ENCODE data around the gene DRAM2. TPM values are rescaled to one million over a fixed set of nuclear protein-coding genes. Genes with fewer than 3 reads are reported as not detected.

The DRAM2 gene
- polyA plus RNA-seq: 10 to 100 TPM; 37.0 to 91.9 (median 40.2) TPM
- long read RNA-seq, donor 1: 0 reads
- long read RNA-seq, donor 2: 0 reads
- long read RNA-seq, donor 3, partial matches to known transcripts: 0 of 3 reads
- long read RNA-seq, donor 3, other reads (novel, unspliced or antisense): 0 of 3 reads
- long read RNA-seq, donor 4: 0 reads
- long read RNA-seq, donor 5, partial matches to known transcripts: 0 of 1 reads
- long read RNA-seq, donor 5, other reads (novel, unspliced or antisense): 0 of 1 reads
- long read RNA-seq, donor 6, partial matches to known transcripts: 0 of 17 reads
- long read RNA-seq, donor 6, other reads (novel, unspliced or antisense): 13 of 17 reads
- long read RNA-seq, donor 7: 0 reads
- long read RNA-seq, donor 8, partial matches to known transcripts: 0 of 1 reads
- long read RNA-seq, donor 8, other reads (novel, unspliced or antisense): 0 of 1 reads
- long read RNA-seq, donor 9, partial matches to known transcripts: 0 of 1 reads
- long read RNA-seq, donor 9, other reads (novel, unspliced or antisense): 0 of 1 reads
- long read RNA-seq, donor 10, transcript DRAM2-208 (9 exons, 1,872 nt): major isoform, 9 of 16 reads
- long read RNA-seq, donor 10, partial matches to known transcripts: 0 of 16 reads
- long read RNA-seq, donor 10, other reads (novel, unspliced or antisense): 5 of 16 reads

GRCh38 chr1:111139956-111140679 lies at the start of gene DRAM2, which contains the start of gene CEPT1:
Gene DRAM2 (minus strand): TSS chr1:111140093. CDS start chr1:111131554, 8,539 bp downstream.
Gene CEPT1 (plus strand): TSS chr1:111140223. CDS start chr1:111147715, 7,492 bp downstream.
- Histone ChIP-seq H3K36me3 (ENCODE audit: control insufficient read depth in 3 of 3, insufficient read depth in 2 of 3, low read depth in 1 of 3, low read length in 3 of 3) (peaks cover 0 to 9% (median 2%) of the 10 kb centered on the region in 3 donors), H3K4me1 (ENCODE audit: control insufficient read depth in 3 of 3, insufficient read depth in 2 of 3, low read depth in 1 of 3, low read length in 2 of 3) (peaks cover 3 to 9% (median 4%) of the 10 kb centered on the region in 3 donors), H3K9me3 (ENCODE audit: control insufficient read depth in 2 of 2, insufficient read depth in 1 of 2, low read depth in 1 of 2, low read length in 1 of 2) (no peaks in the 10 kb centered on the region), H3K4me3 (ENCODE audit: low read depth in 1 of 3, low read length in 3 of 3) (peak within 1 kb of the TSS; percentile 87 to 98 (median 94)), H3K27me3 (ENCODE audit: control insufficient read depth in 3 of 3, insufficient read depth in 3 of 3, low read length in 3 of 3) (no peaks in the 10 kb centered on the region), H3K27ac (ENCODE audit: low read depth in 1 of 3, low read length in 2 of 3) (peak within 1 kb of the TSS; percentile 92 to 99 (median 98))
- 0% methylated on average over 48 to 68 of the region's 68 CpGs for WGBS, 3 donors
- peak; percentile 96 to 99 for DNase-seq
- no peak for FAIRE-seq

GRCh38 chr1:111184663-111185062 lies 44.8 kb upstream of the DRAM2 start:
- peaks cover 0 to 29% (median 17%) of the 10 kb centered on the region in 3 donors for H3K36me3 ChIP-seq (ENCODE audit: control insufficient read depth in 3 of 3, insufficient read depth in 2 of 3, low read depth in 1 of 3, low read length in 3 of 3)
- DNase-seq (no peak), FAIRE-seq (no peak)
- no peaks in the 10 kb centered on the region for H3K4me1 ChIP-seq (ENCODE audit: control insufficient read depth in 3 of 3, insufficient read depth in 2 of 3, low read depth in 1 of 3, low read length in 2 of 3)
- H3K9me3 ChIP-seq (ENCODE audit: control insufficient read depth in 2 of 2, insufficient read depth in 1 of 2, low read depth in 1 of 2, low read length in 1 of 2): no peaks in the 10 kb centered on the region
- no peak overlapping the region for H3K27ac ChIP-seq (ENCODE audit: low read depth in 1 of 3, low read length in 2 of 3)
- no peaks in the 10 kb centered on the region for H3K27me3 ChIP-seq (ENCODE audit: control insufficient read depth in 3 of 3, insufficient read depth in 3 of 3, low read length in 3 of 3)
- no peak overlapping the region for H3K4me3 ChIP-seq (ENCODE audit: low read depth in 1 of 3, low read length in 3 of 3)

- WGBS, 3 donors: 88 to 92% (median 88%) methylated on average over 6 of the region's 6 CpGs
These were observed 43.6 kb upstream of the DRAM2 start for GRCh38 chr1:111183308-111184069.

GRCh38 chr1:111182052-111182451 lies 42.2 kb upstream of the DRAM2 start:
- Histone ChIP-seq H3K9me3 (ENCODE audit: control insufficient read depth in 2 of 2, insufficient read depth in 1 of 2, low read depth in 1 of 2, low read length in 1 of 2) (no peaks in the 10 kb centered on the region), H3K27me3 (ENCODE audit: control insufficient read depth in 3 of 3, insufficient read depth in 3 of 3, low read length in 3 of 3) (no peaks in the 10 kb centered on the region), H3K4me1 (ENCODE audit: control insufficient read depth in 3 of 3, insufficient read depth in 2 of 3, low read depth in 1 of 3, low read length in 2 of 3) (no peaks in the 10 kb centered on the region), H3K36me3 (ENCODE audit: control insufficient read depth in 3 of 3, insufficient read depth in 2 of 3, low read depth in 1 of 3, low read length in 3 of 3) (peaks cover 0 to 14% (median 7%) of the 10 kb centered on the region in 3 donors), H3K4me3 (ENCODE audit: low read depth in 1 of 3, low read length in 3 of 3) (no peak overlapping the region), H3K27ac (ENCODE audit: low read depth in 1 of 3, low read length in 2 of 3) (no peak overlapping the region)
- FAIRE-seq (no peak), DNase-seq (peak in 1 of 2 donors; percentile 45)
- 52 to 81% (median 80%) methylated on average over 2 of the region's 2 CpGs for WGBS, 3 donors

More at GRCh38 chr1:111183308-111184069, 43.6 kb upstream of the DRAM2 start:
- peaks cover 0 to 24% (median 15%) of the 10 kb centered on the region in 3 donors for H3K36me3 ChIP-seq (ENCODE audit: control insufficient read depth in 3 of 3, insufficient read depth in 2 of 3, low read depth in 1 of 3, low read length in 3 of 3)
- no peaks in the 10 kb centered on the region for H3K4me1 ChIP-seq (ENCODE audit: control insufficient read depth in 3 of 3, insufficient read depth in 2 of 3, low read depth in 1 of 3, low read length in 2 of 3)
- no peaks in the 10 kb centered on the region for H3K27me3 ChIP-seq (ENCODE audit: control insufficient read depth in 3 of 3, insufficient read depth in 3 of 3, low read length in 3 of 3)
- FAIRE-seq: no peak
- H3K9me3 ChIP-seq (ENCODE audit: control insufficient read depth in 2 of 2, insufficient read depth in 1 of 2, low read depth in 1 of 2, low read length in 1 of 2): no peaks in the 10 kb centered on the region
- no peak overlapping the region for H3K27ac ChIP-seq (ENCODE audit: low read depth in 1 of 3, low read length in 2 of 3)
- H3K4me3 ChIP-seq (ENCODE audit: low read depth in 1 of 3, low read length in 3 of 3): no peak overlapping the region
- DNase-seq: no peak

GRCh38 chr1:111179968-111180533 lies 40.2 kb upstream of the DRAM2 start:
- Histone ChIP-seq H3K9me3 (ENCODE audit: control insufficient read depth in 2 of 2, insufficient read depth in 1 of 2, low read depth in 1 of 2, low read length in 1 of 2) (no peaks in the 10 kb centered on the region), H3K4me3 (ENCODE audit: low read depth in 1 of 3, low read length in 3 of 3) (no peak overlapping the region), H3K27me3 (ENCODE audit: control insufficient read depth in 3 of 3, insufficient read depth in 3 of 3, low read length in 3 of 3) (no peaks in the 10 kb centered on the region), H3K4me1 (ENCODE audit: control insufficient read depth in 3 of 3, insufficient read depth in 2 of 3, low read depth in 1 of 3, low read length in 2 of 3) (no peaks in the 10 kb centered on the region), H3K27ac (ENCODE audit: low read depth in 1 of 3, low read length in 2 of 3) (no peak overlapping the region), H3K36me3 (ENCODE audit: control insufficient read depth in 3 of 3, insufficient read depth in 2 of 3, low read depth in 1 of 3, low read length in 3 of 3) (peaks cover 2 to 9% (median 6%) of the 10 kb centered on the region in 3 donors)
- FAIRE-seq (no peak), DNase-seq (no peak)

- Histone ChIP-seq H3K36me3 (ENCODE audit: control insufficient read depth in 3 of 3, insufficient read depth in 2 of 3, low read depth in 1 of 3, low read length in 3 of 3) (peaks cover 2 to 8% (median 5%) of the 10 kb centered on the region in 3 donors), H3K4me1 (ENCODE audit: control insufficient read depth in 3 of 3, insufficient read depth in 2 of 3, low read depth in 1 of 3, low read length in 2 of 3) (no peaks in the 10 kb centered on the region), H3K9me3 (ENCODE audit: control insufficient read depth in 2 of 2, insufficient read depth in 1 of 2, low read depth in 1 of 2, low read length in 1 of 2) (no peaks in the 10 kb centered on the region), H3K27ac (ENCODE audit: low read depth in 1 of 3, low read length in 2 of 3) (no peak overlapping the region), H3K27me3 (ENCODE audit: control insufficient read depth in 3 of 3, insufficient read depth in 3 of 3, low read length in 3 of 3) (no peaks in the 10 kb centered on the region), H3K4me3 (ENCODE audit: low read depth in 1 of 3, low read length in 3 of 3) (no peak overlapping the region)
- WGBS, 3 donors: 69 to 83% (median 82%) methylated on average over 1 of the region's 1 CpG
- DNase-seq (no peak), FAIRE-seq (no peak)
These were observed 36.8 kb upstream of the DRAM2 start for GRCh38 chr1:111176678-111177077.

- WGBS, 3 donors: 80 to 94% (median 91%) methylated on average over 3 of the region's 3 CpGs
- FAIRE-seq: no peak
- no peak for DNase-seq
These were observed 35.5 kb upstream of the DRAM2 start for GRCh38 chr1:111175349-111175748.

More at GRCh38 chr1:111175349-111175748, 35.5 kb upstream of the DRAM2 start:
- no peaks in the 10 kb centered on the region for H3K4me1 ChIP-seq (ENCODE audit: control insufficient read depth in 3 of 3, insufficient read depth in 2 of 3, low read depth in 1 of 3, low read length in 2 of 3)
- no peaks in the 10 kb centered on the region for H3K27me3 ChIP-seq (ENCODE audit: control insufficient read depth in 3 of 3, insufficient read depth in 3 of 3, low read length in 3 of 3)
- H3K36me3 ChIP-seq (ENCODE audit: control insufficient read depth in 3 of 3, insufficient read depth in 2 of 3, low read depth in 1 of 3, low read length in 3 of 3): peaks cover 2 to 6% (median 5%) of the 10 kb centered on the region in 3 donors
- no peak overlapping the region for H3K4me3 ChIP-seq (ENCODE audit: low read depth in 1 of 3, low read length in 3 of 3)
- no peak overlapping the region for H3K27ac ChIP-seq (ENCODE audit: low read depth in 1 of 3, low read length in 2 of 3)
- no peaks in the 10 kb centered on the region for H3K9me3 ChIP-seq (ENCODE audit: control insufficient read depth in 2 of 2, insufficient read depth in 1 of 2, low read depth in 1 of 2, low read length in 1 of 2)
